GM20000 (cell line): Measurements from ENCODE around the gene PRMT3.
"Not testable (repeated sequence)": the region's sequence is repeated elsewhere in the genome, so short reads cannot be mapped to it uniquely, and the experiment has no call there.

Experiments
- DNase-seq: peaks from one replicate; pipeline ENCODE4 v3.0.0; 2012; ENCODE audit warnings: low spot score
- CTCF ChIP-seq: IDR thresholded peaks from 2 replicates; pipeline ENCODE4 v1.5.1; 2012; ENCODE audit warnings: mild to moderate bottlenecking, control low read depth; ENCODE audit errors: extremely low read depth, missing control alignments

Gene PRMT3

GRCh38 chr11:20547411-20547810 lies 159.9 kb downstream of the PRMT3 start:
- no peak for DNase-seq
- no peak for TF ChIP-seq CTCF

GRCh38 chr11:20551096-20551495 lies 163.6 kb downstream of the PRMT3 start:
- TF ChIP-seq CTCF: no peak

GRCh38 chr11:20555783-20556182 lies 168.3 kb downstream of the PRMT3 start:
- no peak for DNase-seq
- TF ChIP-seq CTCF: no peak

More at GRCh38 chr11:20551096-20551495, 163.6 kb downstream of the PRMT3 start:
- no peak for DNase-seq

GRCh38 chr11:20556396-20556795 lies 168.9 kb downstream of the PRMT3 start:
- DNase-seq: not testable (repeated sequence)

- DNase-seq: no peak
- no peak for TF ChIP-seq CTCF
These were observed 171.2 kb downstream of the PRMT3 start for GRCh38 chr11:20558741-20559140.
